Fibroblast of mammary gland (primary cell): ENCODE data around the gene C12orf75.

Experiments used
- DNase-seq: peaks from one replicate; pipeline ENCODE4 v3.0.0-alpha.2; 2010; ENCODE audit warnings: low read depth
- H3K4me3 ChIP-seq: 2 replicates; pipeline ENCODE4 v1.5.1; 2011; ENCODE audit warnings: low read depth, mild to moderate bottlenecking, low read length, moderate library complexity; ENCODE audit not compliant: control insufficient read depth
- TF ChIP-seq, protein P1 (sequence below): conservative IDR thresholded peaks from 2 replicates; pipeline ENCODE4 v1.5.1; 2011; ENCODE audit warnings: low read depth, low read length, inconsistent platforms; ENCODE audit not compliant: control insufficient read depth, insufficient read depth

Gene C12orf75

DNA sequence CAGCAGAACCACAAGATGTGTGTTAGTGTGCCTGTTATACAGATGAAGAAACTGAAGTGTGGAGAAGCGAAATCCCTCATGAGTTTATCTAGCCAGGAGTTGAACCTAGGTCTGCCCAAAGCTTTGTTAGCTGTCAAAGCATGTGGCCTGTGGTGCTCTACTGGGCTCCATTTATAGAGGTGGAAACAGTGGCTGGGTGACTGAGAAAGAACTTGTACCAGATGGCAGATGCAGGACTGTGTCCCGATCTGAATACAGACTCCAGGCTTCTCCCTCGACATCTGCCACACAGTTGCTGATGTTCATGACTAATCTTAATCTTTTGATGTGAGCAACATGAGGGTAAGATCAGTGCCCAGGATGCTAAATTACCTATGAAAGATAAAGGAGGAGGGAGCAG lies 89.1 kb downstream of the C12orf75 start:
- no peak overlapping the region for H3K4me3 ChIP-seq
- TF ChIP-seq, protein P1, sequence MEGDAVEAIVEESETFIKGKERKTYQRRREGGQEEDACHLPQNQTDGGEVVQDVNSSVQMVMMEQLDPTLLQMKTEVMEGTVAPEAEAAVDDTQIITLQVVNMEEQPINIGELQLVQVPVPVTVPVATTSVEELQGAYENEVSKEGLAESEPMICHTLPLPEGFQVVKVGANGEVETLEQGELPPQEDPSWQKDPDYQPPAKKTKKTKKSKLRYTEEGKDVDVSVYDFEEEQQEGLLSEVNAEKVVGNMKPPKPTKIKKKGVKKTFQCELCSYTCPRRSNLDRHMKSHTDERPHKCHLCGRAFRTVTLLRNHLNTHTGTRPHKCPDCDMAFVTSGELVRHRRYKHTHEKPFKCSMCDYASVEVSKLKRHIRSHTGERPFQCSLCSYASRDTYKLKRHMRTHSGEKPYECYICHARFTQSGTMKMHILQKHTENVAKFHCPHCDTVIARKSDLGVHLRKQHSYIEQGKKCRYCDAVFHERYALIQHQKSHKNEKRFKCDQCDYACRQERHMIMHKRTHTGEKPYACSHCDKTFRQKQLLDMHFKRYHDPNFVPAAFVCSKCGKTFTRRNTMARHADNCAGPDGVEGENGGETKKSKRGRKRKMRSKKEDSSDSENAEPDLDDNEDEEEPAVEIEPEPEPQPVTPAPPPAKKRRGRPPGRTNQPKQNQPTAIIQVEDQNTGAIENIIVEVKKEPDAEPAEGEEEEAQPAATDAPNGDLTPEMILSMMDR = no peak
- no peak for DNase-seq

DNA sequence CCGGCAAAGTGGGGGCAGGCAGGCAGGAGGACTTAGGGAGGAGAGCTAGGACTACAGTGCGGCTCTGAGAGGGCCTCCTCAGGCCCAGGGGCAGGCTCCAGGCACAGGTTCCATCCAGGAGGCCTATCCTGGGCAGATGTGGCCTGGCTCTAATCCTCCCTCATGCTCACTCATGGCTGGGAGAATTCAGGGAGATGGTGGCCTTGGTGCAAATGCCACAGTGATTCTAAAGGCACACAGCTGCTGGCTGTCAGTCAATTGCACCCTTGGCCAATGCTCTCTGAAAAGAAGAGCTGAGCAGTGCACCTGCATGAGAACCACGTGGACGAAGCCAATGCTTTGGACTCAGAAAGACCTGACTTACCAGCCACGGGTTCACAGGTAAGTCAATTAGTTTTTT lies 89.6 kb downstream of the C12orf75 start:
- no peak overlapping the region for H3K4me3 ChIP-seq
- DNase-seq = no peak
- TF ChIP-seq, protein P1 = no peak

DNA sequence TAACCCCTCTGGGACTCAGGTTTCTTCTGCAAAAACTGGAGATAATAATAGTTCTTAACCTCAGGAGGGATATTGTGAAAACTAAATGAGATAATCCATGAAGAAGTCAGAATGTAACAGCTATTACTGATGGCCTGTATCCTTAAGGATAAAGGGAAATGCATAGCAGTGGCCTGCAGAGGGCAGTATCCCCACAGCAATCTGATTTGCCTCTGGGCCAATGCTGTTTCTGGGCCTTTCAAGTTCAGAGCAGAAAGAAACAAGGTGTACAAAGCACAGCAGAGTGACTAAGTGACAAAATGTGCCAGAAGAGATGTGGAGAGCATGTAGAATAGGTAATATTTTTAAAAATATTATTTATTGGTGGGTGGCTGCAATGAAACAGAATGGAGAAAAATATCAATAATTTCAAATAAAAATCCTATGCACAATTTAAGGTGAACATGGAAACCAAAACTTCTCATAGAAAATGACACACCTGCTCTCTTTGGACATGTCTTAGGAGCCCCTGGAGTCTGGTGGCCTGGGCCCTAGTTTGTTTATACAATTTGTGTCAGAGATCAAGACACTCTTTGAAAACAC lies 90.3 kb downstream of the C12orf75 start:
- no peak overlapping the region for H3K4me3 ChIP-seq
- TF ChIP-seq, protein P1 = peak; percentile 92
- DNase-seq = peak; percentile 69
